DMS153 treated with DMSO at 0.1 percent for 48 hours (cell line): ENCODE results near the gene CST9.
"Not testable (repeated sequence)": the region's sequence is repeated elsewhere in the genome, so short reads cannot be mapped to it uniquely, and the experiment has no call there.

Experiments used
- DNase-seq: peaks from one replicate; lab custom pipeline; 2025; ENCODE audit not compliant: unreplicated experiment; lab: John Stamatoyannopoulos, UW

Gene CST9

DNA sequence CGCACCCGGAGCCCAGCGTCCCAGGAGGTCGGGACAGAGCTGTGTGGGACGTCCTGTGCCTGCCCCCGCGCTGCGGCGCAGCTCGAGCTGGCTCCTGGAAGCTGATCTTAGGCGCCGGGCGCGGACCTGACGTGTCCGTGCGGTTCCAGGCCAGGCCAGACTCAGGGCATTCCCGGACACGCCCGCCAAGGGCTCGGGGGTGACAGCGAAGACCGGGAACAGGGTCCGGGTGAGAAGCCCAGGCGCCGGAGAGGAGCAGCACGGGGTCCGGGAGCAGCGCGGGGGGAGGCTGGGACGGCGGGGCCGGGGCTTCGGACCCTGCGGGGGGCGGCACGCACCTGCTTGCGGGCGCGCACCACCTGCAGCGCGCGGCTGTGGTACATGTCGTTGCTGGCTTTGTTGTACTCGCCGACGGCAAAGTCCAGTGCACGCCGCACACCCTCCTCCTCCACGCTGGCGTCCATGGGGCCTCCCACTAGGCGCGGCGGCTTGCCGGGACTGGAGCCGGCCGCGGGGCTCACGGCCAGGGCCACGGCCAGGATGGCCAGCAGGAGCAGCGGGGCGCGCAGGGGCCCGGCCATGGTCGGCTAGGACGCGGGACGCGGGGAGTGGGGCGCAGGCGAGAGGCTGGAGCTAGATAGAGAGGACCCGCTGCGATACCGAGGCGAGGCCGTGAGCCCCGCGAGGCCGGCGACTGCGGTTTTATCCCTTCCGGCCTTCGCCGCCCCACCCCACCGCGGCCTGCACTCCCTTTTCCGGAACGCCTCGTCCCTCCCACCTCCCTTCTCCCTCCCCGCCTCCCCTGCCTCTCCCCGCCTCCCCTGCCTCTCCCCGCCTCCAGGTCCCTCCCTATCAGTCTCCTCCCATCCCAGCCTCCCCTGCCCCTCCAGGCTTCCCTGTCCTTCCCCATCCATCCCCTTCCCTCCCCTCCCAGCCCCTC lies 31.8 kb upstream of the CST9 start, which contains the start of gene CST3:
CST3 (minus strand) TSS at position 674 of the 940 bp plus-strand sequence; CDS start at position 581, 93 bp downstream.
- DNase-seq: peak; percentile 64

DNA sequence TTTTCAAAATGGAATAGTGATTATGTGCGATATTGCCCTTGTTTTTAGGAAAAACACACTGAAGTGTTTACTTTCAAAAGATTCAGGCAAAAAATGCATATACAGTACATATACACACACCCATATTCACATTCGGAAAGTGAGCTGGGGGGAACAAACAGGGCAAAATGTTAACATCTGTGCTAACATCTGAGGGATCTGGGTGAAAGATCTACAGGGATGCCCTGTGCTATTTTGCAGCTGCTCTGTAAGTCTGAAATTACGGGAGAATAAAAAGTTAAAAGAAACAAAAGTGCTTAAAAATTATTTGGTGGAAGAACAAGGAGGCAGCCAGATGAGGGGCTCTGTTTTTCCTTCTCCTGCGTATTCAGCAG lies 31.2 kb upstream of the CST9 start:
- no peak for DNase-seq

DNA sequence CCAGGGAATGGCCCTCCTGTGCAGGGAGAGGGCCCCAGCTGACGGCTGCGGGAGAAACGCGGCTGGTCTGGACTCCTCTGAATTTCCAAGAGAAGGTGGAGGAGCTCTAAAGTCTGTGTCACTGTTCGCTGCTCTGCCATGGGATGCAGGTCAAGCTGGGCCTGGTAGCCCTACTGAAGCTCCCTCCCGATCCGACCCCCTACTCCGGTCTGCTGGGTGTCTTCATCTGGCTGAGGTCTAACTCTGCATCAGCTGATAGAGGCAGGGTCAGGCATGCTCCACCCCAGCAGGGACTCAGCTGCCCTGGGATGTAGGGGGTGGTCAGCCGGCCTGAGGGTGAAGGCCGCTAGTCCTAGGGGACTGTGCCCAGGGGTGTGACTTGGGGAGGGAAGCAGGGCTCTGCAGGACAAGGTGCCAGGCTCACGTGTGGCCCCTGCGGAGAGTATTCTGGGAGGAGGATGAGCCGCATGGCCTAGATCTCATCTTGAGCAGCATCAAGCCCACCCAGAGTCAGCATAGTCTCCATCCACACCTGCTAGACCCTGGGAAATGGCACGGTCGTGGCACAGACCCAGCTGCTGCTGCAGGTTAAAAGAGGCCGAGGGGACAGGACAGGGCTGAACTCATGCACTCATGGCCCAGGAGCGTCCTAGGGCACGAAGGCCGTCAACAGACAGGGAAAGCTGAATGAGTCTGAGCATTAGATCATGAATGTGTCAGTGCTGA lies 30.6 kb upstream of the CST9 start:
- DNase-seq: no peak

DNA sequence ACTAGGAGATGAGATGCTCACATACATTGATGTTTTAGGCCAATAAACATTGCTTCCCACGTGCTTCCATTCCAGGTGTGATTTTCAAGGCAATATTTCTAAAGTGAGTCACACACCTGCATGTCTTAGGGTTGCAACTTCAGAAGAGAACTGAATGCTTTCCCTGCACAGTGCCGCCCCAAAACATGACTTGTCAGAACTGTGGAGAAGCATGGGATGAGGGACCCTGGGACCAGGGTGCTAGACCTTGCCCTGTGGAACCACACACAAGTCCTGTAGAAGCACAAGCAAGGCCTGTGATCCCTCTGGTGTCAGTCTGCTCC lies 30.0 kb upstream of the CST9 start:
- DNase-seq: not testable (repeated sequence)

DNA sequence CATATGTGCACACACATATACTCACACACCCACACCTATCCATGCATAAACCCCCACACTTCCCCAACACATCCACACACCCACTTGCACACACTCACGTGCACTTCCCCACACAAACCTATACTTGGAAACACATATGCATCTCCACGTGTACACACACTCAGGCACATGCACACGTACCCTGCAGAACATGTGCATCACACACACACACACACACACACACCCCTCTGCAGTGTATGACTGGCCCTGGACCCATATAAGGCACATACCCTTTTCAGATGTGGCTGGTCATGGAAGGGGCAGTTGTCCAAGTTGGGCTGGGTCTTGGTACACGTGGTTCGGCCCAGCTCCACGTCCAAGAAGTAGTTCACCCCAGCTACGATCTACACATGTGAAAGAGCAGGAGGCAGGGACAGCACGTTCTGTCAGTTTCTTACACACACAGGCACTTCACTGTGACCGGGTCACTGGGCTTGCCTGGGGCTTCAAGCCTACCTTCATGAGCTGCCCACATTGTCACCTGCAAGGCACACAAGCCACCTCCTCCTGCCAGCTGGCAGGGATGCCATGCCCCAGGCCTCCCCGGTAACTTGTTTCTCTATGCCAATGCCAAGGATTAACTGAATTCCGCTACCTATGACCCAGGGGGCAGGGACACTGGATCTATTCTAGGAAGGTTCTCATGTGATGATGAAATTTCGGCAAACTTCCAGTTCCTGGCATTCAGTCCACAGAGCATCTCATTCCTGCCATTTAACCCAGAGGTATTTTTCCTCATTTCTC lies 29.5 kb upstream of the CST9 start:
- no peak for DNase-seq

DNA sequence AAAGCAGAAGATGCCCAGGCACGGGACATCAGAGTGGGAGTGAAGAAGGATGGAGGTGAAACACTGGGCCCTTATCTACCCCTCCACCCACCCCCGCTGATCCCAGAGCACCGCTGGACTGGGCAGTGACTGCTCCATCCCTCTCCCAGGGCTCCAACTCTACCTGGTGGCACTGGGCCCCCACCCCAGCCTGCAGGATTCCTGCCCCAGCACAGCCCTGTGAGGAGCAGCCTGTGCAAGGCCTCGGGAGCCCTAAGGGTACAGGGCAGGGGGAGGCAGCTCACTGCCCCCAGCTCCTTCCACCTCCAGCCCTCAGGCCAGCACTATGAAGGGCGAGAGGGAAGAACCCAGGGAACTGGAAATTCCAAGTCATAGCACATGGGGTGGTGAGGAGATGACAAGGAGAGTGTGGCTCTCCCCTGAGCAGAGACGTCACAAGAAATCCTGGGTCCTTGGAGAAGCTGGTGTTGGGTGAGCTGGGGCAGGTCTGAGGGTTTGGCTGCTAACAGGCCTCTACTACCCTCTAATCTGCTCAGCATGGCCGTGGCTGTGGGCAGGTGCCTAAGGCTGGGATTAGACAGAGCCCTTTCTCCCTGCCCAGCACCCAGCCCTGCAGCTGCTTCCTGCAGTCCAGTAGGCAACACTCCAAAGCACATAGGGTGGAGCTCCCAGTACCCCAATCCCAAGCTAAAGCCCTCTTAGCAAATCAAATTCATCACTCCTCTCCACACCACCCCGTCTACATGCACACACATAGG lies 28.5 kb upstream of the CST9 start:
- DNase-seq: no peak

DNA sequence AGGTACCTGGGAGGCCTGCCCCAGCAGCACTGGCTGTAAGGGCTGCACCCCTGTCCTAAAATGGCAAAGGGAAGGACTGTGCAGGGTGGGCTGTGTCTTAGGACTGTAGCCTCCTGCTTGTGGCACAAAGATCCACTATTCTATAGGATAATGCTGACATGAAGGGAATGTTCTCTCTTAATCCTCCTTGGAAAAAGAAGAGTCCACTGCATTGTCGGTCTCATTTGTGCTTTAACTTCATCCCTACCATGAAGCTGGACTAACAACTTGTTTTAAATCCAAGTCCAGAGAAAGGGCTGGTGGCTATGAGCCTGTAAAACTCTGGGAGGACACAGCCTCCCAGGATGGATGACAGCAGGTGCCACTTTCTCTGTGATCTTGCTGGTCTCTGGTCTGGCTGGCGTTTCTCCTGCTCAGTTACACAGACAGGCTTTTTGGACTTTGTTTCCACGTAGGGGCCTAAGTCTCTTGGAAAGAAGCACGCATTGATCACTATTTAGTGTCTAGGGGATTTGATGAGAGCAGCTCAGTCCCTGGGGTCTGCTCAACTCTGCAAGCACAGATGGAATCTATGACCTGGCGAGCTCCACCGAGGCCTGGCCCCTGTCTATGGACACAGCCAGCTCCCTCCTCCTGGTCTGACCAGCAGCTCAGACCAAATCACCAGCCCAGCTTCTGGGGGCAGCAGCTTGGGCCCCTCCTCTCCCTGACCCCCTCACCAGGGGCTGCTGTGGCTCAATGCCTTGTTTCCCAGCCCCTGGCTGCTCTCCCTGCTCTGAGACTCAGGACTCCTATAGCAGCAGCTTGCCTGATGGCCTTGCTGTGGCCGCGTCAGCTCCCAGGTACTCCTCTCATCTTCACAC lies 27.2 kb upstream of the CST9 start:
- no peak for DNase-seq

DNA sequence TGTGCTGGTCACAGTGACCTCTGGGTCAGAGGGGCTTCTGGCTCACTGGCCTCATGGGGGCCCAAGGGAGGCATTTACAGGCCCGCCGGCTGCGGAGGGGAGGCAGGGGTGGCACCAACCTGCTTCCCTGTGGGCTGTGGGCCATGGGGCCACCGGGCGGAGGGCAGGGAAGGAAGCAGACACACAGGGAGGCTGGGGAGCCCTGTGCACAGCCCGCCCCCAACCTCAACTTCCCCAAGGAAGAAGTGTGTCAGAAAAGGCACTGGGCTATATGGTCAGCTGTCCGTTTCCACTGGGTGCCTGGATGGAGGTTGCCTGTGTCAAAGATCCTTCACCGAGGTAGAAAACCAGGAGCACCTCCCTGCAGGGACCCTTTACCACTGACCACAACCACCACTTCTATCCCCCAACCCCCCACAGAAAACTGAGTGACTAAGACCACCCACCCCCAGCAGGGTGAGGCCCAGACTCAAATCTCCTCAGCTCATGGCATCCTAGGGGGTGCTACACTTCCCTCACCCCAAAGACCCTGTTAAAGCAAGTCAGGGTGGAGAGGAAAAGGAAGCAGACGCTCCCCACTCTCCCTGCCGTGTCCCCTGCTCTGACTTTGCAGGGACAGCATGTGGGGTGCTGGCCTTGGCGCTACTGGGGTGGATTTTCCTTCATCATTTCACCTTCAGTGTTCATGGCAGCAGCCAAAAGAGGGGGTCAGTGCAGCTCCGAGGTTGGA lies 26.4 kb upstream of the CST9 start:
- DNase-seq: no peak

DNA sequence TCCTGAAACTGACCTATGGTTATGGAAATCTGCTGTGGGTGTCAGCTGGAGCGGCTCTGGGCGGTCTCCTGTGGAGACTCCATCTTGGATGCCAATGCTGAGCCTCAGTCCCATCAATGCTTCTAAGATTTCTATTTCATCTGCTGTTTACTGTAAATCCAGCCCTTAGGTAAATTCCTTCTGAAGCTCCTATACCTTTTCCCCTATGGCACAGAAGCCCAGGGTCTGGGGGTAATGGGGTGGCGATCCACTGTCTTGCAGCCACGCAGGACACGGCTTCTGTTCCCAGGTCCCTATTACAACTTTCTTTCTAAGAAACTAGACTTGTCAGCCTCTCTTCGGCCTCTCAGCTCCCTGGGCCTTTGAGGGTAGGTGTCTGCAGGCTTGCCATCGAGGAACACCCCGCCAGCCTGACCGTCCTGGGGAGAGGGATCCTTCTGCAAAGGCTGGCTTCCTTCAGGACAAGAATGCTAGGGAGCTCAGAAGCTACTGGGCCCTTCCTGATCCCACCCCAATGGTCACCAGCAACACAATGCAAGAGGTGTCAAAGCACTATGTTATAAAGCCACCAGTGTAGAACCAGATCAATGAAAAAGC lies 25.6 kb upstream of the CST9 start:
- no peak for DNase-seq

DNA sequence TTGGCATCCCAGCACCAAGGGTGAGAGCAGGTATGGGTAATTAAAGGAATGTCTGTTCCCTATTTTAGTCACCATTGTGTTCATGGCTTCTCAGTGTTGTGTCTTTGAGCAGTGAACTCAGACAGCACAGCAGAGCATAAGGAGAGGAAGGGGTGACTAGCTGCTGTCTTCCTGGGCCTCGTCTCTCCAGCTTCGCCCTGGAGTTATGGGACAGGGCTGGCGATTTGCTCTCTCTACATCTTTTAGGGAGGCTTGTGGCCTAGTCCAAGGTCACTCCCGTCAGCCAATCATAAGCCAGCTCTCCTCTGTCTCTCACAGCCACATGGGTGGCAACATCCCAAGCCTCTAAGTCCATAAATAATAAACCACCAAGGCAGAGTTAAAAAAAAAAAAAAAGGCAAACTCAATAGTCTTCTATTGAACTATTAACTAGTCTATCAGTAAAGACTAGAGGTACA lies 24.7 kb upstream of the CST9 start:
- DNase-seq: no peak

DNA sequence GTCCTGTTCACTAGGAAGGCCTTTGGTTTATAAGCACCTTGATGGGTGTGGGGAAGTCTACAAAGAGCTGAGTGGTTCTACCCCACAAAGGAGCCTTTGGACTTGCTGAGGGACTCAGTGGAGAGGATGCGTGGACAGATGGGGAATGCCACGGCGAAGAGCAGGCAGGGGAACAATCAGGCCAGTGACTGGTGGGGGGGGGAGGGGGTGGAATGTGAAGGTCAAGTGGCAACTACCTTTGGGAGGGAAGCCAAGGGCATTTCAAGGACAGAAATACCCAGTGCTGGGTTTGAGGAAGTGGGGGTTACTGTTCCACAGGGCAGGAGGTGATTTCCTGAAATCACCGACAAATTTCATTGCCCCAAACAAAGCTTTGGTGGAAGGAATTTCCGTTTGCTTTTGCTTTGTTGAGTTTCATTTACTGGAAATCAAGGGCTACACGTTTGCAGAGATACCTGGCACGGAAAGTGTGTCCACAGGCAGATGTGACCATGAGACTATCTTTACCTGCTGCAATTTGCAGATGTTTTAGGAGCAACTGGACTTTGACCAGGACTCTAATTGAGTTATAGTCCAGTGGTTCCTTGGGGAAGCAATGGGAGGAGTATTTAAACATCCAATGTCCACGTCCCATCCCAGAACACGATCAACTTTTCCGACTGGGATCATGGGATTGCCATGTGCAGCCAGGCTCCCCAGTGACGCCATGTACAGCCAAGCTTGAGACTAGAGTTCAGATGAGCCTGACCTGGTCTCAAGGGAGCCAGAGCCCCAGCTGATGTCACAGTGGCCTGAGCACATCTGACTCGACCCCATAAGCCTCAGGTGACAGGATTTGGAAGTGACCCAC lies 24.1 kb upstream of the CST9 start:
- no peak for DNase-seq

DNA sequence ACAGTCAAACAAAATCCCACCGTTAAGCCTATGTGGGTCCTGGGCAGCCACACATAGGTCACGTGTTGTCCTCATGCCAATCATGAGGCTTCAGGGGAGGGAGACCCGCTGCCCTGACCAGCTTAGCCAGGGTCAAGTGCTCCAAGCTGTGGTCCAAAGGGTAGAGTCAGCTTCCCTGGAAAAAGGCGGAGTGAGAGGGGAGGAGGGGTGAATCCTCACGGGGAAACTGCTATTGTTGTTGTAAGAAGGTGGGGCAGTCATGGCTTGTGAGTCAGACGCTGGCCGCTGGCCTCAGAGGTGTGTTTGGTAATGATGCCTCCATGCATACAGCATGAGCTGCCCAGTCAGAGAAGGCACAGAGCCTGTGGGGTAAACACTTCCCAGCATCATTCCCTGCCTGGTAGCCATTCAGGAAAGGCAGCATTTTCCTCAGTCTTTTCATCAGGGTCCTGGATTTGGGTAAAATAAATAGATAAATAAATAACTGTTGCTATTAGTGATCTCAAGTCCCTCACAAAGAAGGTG lies 23.4 kb upstream of the CST9 start:
- no peak for DNase-seq

DNA sequence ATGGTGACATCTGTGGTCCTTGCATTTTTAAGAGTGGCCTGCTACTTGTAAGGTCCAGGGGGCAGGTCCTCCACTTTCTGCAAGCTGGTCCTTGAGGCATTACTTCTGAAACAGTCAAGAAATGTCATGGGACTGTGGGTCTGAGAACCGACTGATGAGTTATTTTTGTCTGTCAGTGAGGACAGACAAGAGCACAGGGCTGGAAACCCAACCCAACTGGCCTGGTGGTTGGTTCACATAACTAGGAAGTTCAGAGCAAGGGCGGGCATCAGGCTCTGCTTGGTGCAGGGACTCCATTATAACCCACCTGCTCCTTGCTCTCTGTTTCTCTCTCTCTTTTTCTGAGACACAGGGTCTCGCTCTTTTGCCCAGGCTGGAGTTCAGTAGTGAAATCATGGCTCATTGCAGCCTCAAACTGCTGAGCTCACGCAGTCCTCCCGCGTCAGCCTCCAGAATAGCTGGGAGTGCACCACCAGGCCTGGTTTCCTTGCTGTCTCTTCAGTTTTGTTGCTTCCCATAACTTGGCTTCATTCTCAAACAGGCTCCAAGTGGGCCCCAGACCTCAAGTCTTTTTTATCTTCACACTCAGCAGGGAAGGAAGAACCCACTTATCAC lies 22.8 kb upstream of the CST9 start:
- no peak for DNase-seq

DNA sequence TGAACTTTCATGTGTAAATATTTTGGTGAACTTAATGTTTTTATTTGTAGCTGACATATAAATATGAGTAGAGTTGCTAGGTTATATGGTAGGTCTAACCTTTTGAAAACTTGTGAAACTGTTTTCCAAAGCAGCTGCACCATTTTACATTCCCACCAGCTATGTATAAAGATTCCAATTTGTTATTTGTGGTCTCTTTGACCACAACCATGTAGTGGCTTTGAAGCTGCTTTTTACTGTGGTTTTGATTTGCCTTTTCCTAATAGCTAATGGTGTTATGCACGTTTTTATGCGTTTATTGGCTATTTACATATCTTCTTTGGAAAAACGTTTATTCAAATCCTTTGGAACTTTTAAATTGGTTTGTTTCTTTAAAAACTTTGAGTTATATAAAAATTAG lies 21.8 kb upstream of the CST9 start:
- no peak for DNase-seq

DNA sequence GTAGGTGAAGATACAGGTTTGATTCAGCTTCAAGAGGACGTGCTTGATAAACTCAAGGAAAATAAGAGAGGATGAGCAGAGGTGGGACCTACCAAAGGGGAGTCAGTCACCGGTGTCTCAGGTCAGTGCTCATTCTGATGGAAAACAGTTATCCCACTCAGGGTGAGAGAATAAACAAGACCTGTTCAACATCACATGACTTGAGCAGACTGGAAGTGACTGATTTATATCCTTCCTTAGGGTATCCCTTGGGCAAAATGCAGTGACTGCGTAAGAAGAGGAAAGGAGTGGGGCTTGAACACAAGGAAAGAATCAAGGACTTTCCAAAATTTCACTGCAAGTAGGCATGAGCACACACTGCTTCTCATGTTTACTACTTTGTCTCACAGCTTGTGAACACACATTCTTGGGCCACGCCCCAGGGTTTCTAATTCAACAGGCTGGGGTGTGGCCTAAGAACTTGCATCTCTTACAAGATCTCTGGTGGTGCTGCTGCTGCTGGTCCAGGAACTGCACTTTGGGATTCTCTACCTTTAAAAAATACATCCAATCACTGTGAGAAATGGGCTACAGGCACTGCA lies 20.4 kb upstream of the CST9 start:
- DNase-seq: no peak

DNA sequence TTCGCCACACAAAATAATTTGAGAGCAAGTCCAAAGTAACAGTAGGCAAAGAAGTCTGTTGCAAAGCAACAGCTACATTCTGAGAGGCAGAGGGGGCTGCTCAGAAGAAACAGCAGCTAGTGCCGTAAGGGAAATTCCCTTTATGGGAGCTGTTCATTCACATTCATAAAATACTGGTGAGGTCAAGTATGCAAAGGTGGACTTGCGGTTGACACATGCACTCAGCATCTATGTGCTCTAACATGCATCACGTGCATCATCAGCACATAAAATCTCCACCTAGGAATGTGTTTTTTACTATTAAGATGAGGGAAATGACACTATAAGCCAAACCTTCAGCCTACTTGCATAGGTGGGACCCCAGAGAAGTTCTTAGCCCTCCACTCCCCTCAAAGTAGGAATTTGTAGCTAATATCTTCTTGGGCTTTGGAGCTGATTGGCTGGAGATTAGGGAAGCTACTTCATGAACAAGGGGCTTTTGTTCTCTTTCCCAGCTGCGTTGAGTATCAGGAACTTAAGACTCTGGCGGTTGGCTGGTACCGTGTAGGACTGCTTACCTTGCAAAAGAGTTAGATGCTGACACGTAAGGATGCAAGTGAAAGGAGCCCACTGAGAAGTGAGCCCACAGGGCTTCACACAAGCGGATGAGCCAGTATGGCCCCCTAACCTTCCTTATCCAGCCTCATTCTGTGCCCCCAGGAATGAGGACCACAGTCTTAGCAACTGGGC lies 19.7 kb upstream of the CST9 start:
- no peak for DNase-seq
